ENCODE data around the gene MSRB2.

GRCh38 chr10:23148214-23148613, 52.8 kb downstream of the MSRB2 start:
- TF ChIP-seq CTCF (IDR thresholded peaks at IDR 0.05) (no peak), POLR2AphosphoS5 (IDR thresholded peaks at IDR 0.05; ENCODE audit: insufficient read depth in 1 of 2, low read depth in 1 of 2) (no peak)

Data from vagina (tissue), 2 donors.